ENCODE results near the gene DEFB121. TPM values are rescaled to one million over a fixed set of nuclear protein-coding genes. Genes with fewer than 3 reads are reported as not detected.
"Not testable (repeated sequence)": the region's sequence is repeated elsewhere in the genome, so short reads cannot be mapped to it uniquely, and the experiment has no call there.

DEFB121 gene
- total RNA-seq, 1 donor from 2014 or later, result not detected

DNA sequence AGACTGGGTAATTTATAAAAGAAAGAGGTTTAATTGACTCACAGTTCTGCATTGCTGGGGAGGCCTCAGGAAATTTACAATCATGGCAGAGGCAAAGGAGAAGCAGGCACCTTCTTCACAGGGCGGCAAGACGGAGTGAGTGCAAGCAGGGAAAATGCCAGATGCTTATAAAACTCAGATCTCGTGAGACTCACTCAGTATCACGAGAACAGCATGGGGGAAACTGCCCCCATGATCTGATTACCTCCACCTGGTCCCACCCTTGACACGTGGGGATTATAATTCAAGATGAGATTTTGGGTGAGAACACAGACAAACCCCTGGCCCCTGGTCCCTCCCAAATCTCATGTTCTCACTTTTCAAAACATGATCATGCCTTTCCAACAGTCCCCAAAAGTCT, 41.7 kb downstream of the DEFB121 start:
- not testable (repeated sequence) for DNase-seq (ENCODE audit: low spot score)

GRCh38 chr20:31363295-31363694, 42.7 kb downstream of the DEFB121 start:
- DNase-seq (ENCODE audit: low spot score), result no peak

DNA sequence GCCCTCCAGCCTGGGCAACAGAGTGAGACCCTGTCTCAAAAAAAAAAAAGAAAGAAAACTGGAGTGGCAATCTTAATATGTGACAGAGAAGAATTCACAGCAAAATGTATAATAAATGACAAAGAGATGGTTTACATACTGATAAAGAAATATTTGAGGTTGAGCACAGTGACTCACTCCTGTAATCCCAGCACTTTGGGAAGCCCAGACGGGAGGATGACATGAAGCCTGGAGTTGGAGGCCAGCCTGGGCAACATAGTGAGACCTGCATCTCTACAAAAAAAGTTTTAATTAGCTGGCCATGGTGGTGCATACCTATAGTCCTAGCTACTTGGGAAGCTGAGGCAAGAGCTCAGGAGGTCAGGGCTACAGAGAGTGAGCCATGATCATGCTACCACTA, 50.0 kb downstream of the DEFB121 start:
- DNase-seq (ENCODE audit: low spot score), result no peak

Other genes starting within 250 kb of the DEFB121 start
- gene DEFB115, start 148.6 kb downstream of the DEFB121 start, total RNA-seq, result not detected
- not detected for gene DEFB116, start 97.6 kb downstream of the DEFB121 start, total RNA-seq
- gene DEFB118, start 37.6 kb downstream of the DEFB121 start, total RNA-seq, result not detected
- gene DEFB119, start 15.6 kb downstream of the DEFB121 start, total RNA-seq, result not detected
- gene DEFB123, start 34.4 kb upstream of the DEFB121 start, total RNA-seq, result not detected
- gene DEFB124, start 68.9 kb upstream of the DEFB121 start, total RNA-seq, result 1.7 TPM
- gene REM1, start 69.1 kb upstream of the DEFB121 start, total RNA-seq, result 2.7 TPM
- 186 TPM for gene HM13, start 108.2 kb upstream of the DEFB121 start, total RNA-seq
- 223 TPM for gene ID1, start 199.1 kb upstream of the DEFB121 start, total RNA-seq
- 2.3 TPM for gene COX4I2, start 231.7 kb upstream of the DEFB121 start, total RNA-seq